Femur (tissue), 1 donor: ENCODE measurements around the gene KIAA1958.
"Not testable (repeated sequence)": the region's sequence is repeated elsewhere in the genome, so short reads cannot be mapped to it uniquely, and the experiment has no call there.

Source experiments
- DNase-seq: peaks from one replicate; pipeline ENCODE4 v3.0.0-alpha.2; 2017

Gene KIAA1958

GRCh38 chr9:112489876-112490666 lies 3.4 kb downstream of the KIAA1958 start:
- DNase-seq, result no peak

- DNase-seq, result no peak
These were observed 6.9 kb downstream of the KIAA1958 start for GRCh38 chr9:112493393-112494137.

- no peak for DNase-seq
These were observed 7.5 kb downstream of the KIAA1958 start for GRCh38 chr9:112494153-112494552.

- no peak for DNase-seq
These were observed 9.0 kb downstream of the KIAA1958 start for GRCh38 chr9:112495614-112496013.

GRCh38 chr9:112496074-112496722 lies 9.6 kb downstream of the KIAA1958 start:
- no peak for DNase-seq

- DNase-seq, result no peak
These were observed 14.2 kb downstream of the KIAA1958 start for GRCh38 chr9:112500842-112501241.

- no peak for DNase-seq
These were observed 14.7 kb downstream of the KIAA1958 start for GRCh38 chr9:112501287-112501686.

- no peak for DNase-seq
These were observed 15.7 kb downstream of the KIAA1958 start for GRCh38 chr9:112502175-112502946.

GRCh38 chr9:112503170-112503569 lies 16.5 kb downstream of the KIAA1958 start:
- no peak for DNase-seq

- no peak for DNase-seq
These were observed 18.5 kb downstream of the KIAA1958 start for GRCh38 chr9:112505086-112505485.

GRCh38 chr9:112505607-112506006 lies 19.0 kb downstream of the KIAA1958 start:
- no peak for DNase-seq

- no peak for DNase-seq
These were observed 19.9 kb downstream of the KIAA1958 start for GRCh38 chr9:112506571-112506970.

GRCh38 chr9:112507001-112507680 lies 20.5 kb downstream of the KIAA1958 start:
- no peak for DNase-seq

GRCh38 chr9:112508377-112508776 lies 21.8 kb downstream of the KIAA1958 start:
- no peak for DNase-seq

- not testable (repeated sequence) for DNase-seq
These were observed 25.8 kb downstream of the KIAA1958 start for GRCh38 chr9:112512377-112512776.

- no peak for DNase-seq
These were observed 30.1 kb downstream of the KIAA1958 start for GRCh38 chr9:112516769-112517168.

GRCh38 chr9:112520069-112520468 lies 33.4 kb downstream of the KIAA1958 start:
- no peak for DNase-seq

- DNase-seq, result no peak
These were observed 34.0 kb downstream of the KIAA1958 start for GRCh38 chr9:112520656-112521055.

- no peak for DNase-seq
These were observed 40.3 kb downstream of the KIAA1958 start for GRCh38 chr9:112526973-112527372.

GRCh38 chr9:112527959-112528358 lies 41.3 kb downstream of the KIAA1958 start:
- DNase-seq, result no peak

- DNase-seq, result no peak
These were observed 42.7 kb downstream of the KIAA1958 start for GRCh38 chr9:112529316-112529715.

GRCh38 chr9:112530751-112531205 lies 44.2 kb downstream of the KIAA1958 start:
- no peak for DNase-seq
